Measurements from ENCODE around the gene GOLGA8B. TPM values are rescaled to one million over a fixed set of nuclear protein-coding genes. Genes with fewer than 3 reads are reported as not detected.
A peak's percentile ranks its signal among the peaks of the same experiment; 100 is the strongest.
"Not testable (repeated sequence)": the region's sequence is repeated elsewhere in the genome, so short reads cannot be mapped to it uniquely, and the experiment has no call there.

The GOLGA8B gene
- total RNA-seq, 1 experiment from 2014 or later = 55.3 TPM

DNA sequence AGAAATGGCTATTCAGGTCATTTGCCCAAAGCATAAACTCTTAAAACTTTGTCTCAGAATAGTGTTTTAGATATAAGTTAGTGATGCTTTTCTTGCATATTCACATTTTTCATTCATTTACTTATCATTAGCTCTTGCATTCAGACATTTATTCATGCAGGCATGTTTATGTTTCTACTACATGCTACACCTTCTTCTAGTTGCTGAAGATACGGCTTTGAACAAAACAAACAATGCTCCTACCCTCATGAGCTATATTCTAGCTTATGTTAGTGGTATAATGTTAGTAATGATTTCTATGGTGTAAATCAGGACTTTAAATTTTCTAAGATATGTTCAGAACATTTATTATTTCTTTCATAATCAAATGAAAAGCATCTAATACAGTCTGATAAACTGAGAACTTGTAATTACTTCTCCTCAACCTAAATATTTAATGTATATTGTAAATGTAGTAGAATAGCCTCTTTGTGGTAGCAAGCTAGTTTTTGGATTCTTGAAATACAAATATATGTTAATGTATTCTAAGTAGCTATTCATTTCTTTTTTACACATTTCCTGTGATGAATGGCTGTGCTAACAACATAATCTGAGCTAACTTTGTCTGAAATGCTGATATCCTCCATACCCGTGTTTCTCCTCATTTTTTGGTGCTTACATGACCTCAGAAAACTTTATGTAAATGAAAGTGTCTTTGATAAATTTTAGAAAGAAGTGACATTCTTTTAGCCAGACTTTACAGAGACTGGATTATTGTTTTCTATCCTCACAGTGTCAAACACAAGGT lies 15.5 kb upstream of the GOLGA8B start:
- DNase-seq (ENCODE audit: extremely low read depth, low read depth) = no peak

DNA sequence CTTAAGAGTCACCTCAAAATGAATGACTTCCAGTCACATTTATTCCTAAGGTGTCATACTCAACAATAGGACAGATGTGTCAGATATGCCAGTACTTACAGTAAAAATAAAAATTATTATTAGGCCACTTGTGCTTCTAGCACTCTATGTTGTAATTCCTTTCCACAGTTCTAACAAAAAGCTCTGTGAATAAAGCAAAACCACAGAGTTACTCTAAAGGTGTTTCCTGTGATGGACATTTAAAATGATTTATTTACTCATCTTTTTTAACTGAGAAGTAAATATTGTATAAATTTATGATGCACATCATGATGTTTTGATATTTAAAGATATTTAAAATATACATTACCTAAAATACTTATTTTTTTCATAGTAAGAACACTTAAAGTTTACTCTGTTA lies 13.9 kb upstream of the GOLGA8B start:
- DNase-seq (ENCODE audit: extremely low read depth, low read depth) = no peak

DNA sequence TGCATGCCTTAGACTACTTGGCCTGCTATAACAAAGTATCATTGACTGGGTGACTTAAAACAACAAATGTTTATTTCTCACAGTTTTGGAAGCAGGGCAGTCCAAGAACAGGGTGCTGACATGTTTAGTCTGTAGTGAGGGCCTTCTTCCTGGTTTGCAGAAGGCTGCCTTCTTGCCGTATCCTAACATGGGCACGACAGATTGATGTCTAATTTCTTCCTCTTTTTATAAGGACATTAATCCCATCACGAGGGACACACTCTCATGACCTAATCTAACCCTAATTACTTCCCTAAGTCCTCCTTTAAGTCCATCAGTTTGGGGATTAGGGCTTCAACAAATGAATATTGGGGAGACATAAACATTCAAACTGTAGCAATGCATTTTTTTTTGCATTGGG lies 10.9 kb upstream of the GOLGA8B start:
- DNase-seq (ENCODE audit: extremely low read depth, low read depth) = no peak

DNA sequence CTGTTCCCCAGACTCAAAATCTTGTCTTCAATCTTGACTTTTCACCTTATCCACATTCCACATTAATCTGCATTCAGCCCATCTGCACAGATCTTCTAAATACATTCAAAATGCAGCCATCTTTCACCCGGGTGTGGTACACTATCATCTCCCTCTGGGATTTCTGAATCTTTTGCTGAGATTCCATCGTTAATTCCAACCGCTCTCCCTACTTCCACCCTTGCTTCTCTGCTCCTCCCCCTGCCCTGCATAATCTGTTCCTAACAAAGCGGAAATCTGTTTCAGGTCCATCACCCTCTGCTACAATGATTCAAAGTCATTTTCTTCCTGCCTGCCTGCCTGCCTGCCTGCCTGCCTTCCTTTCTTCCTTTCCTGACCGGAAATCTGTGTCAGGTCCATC lies 7.9 kb upstream of the GOLGA8B start:
- no peak for DNase-seq (ENCODE audit: extremely low read depth, low read depth)

DNA sequence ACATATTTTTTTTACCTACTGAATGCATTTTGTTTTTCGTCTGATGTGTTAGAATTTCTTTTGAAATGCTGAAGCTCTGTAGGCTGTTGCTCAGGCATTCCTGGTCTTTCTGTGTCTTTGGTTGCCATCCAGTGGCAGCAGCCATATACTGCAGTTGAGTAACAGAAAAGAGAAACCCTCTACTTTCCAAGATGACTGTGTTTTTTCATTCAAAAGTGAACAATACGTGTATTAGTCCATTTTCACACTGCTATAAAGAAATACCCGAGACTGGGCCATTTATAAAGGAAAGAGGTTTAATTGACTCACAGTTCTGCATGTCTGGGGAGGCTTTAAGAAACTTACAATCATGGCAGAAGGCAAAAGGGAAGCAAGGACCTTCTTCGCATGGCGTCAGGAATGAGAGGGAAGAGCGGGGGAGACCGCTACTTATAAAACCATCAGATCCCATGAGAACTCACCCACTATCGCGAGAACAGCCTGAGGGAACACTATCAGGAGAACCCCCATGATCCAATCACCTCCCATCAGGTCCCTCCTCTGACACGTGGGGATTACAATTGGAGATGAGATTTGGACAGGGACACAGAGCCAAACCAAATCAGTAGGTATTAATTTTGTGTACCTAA lies 4.7 kb upstream of the GOLGA8B start:
- peak; percentile 73 for DNase-seq (ENCODE audit: extremely low read depth, low read depth)

DNA sequence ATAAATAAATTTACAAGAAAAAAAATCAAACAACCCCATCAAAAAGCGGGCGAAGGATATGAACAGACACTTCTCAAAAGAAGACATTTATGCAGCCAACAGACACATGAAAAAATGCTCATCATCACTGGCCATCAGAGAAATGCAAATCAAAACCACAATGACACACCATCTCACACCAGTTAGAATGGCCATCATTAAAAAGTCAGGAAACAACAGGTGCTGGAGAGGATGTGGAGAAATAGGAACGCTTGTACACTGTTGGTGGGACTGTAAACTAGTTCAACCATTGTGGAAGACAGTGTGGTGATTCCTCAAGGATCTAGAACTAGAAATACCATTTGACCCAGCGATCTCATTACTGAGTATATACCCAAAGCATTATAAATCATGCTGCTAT lies 2.5 kb upstream of the GOLGA8B start:
- not testable (repeated sequence) for DNase-seq (ENCODE audit: extremely low read depth, low read depth)

DNA sequence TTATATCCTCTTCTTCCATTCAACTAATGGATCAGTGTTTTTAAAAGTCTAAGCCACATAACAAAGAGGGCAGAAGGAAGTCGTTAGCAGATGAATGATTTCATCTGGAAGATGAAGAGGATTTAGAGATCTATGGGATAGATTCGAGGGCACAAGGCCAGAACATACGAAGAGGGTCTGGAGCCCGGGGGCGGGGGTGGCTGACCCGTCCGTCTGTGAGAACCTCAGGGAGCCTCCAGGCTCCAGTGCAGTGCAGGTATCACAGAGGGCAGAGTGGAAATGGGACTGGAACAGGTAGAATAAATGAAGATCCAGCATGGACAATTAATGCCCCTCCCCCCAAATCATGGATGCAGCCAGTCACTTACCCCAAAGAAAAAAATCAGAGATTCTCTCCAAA lies 1.5 kb upstream of the GOLGA8B start:
- DNase-seq (ENCODE audit: extremely low read depth, low read depth) = no peak

DNA sequence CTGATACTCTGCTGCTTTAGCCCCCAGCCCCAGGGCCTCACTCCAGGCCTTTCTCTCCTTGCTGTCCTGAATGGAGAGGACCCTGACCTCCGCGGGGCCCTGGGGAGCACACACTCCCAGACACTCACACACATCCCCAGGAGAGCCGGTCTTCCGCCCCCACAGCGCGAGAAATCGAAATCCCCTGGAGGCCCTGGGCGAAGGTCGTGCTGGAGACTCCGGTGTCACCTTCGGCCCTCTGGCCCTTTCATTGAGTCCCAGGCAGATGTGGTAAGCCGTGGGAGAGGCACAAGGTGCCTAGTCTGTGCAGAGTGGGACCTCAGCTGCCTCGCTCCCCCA lies 848 bp upstream of the GOLGA8B start:
- no peak for DNase-seq (ENCODE audit: extremely low read depth, low read depth)

DNA sequence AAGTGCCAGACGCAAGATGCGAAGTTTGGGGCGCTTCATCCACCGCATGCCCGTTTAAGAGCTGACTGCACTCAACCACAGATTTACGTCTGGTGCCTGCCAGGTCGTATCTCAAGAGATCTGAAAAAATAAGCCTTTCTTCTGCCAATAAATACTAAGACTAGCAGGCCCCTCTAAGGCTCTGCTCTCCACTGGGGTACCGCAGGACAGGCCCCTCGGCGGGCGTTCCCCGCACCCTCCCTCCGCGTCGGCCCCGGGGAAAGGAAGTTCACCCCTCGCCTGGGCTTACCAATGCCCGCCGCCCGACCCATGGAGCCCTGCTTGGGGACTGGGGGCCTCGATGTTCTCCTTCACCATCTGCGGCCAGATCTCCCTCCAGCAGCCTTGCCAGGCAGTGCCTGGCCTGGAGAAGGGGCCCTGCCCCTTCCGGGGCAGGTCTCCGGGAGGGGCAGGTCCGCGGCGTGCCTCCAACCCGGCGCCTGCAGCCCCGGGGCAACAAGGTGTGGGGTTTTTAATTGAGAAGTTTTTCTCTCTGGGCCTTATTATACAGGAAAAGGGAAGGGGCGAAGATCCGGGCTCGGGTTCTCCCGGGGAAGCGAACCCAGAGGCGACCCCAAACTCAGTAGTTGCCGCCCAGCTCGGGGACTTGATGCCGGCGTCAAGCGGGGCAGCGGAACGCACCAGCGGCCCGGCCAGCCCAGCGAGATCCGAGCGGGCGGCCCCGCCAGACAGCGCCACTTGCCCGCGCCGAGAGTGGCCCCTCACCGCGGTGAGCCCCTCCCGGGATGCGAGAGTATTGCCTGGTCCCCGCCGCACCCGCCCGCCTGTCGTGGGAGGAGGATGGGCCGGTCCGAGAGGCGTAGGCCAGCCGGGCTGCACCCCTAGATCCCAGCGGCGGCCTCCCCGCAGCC lies 735 bp downstream of the GOLGA8B start:
- DNase-seq (ENCODE audit: extremely low read depth, low read depth) = no peak

DNA sequence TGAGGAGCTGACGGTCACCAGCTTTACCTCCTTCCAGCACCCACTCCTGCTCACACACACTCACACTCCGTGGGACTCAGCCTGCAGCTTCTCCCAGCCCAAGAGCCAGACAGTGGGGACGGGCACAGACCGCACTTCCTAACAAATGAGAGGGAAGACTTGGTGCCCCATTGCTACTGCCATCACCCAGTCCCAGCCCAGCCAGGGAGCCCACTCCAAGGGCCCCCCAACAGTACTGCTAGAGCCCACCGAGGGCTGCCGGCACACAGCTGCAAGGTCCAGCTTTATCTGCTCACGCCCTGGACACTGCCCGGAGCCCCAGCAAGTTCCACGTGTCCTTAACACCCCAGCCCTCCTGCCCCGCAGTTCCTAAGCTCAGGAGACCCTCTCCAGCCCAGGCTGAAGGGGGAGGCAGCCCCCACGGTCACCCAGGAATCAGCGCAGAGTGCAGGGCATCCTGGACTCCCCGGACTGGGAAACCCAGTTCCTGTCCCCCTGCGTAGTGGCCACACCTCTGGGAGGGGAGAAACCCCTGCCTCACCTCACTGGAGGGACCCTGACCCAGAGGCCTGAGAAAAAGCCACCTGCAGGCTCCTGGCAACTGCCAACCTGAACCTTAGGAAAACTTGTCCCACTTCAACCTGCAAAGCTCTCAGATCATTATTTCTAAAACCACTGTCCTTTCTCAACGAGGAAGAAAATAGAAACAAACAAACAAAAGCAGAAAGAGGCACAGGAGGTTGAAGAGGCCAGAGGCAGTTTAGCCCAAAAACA lies 1.6 kb downstream of the GOLGA8B start:
- DNase-seq (ENCODE audit: extremely low read depth, low read depth) = not testable (repeated sequence)

DNA sequence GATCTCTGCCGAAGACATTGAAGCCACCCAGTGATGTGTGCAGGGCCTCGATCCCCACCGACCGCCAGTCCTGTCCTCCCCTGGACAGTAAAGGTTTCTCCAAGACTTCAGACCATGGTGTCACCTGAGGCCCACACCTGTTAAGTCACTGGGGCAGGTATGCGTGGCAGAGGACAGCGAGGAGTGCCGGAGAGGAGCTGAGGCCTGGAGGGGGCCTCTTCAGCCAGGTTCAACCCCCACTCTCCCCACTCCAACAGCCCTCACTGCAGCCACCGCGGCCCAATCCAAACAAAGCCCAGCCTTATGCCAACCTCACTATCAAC lies 2.4 kb downstream of the GOLGA8B start:
- no peak for DNase-seq (ENCODE audit: extremely low read depth, low read depth)

DNA sequence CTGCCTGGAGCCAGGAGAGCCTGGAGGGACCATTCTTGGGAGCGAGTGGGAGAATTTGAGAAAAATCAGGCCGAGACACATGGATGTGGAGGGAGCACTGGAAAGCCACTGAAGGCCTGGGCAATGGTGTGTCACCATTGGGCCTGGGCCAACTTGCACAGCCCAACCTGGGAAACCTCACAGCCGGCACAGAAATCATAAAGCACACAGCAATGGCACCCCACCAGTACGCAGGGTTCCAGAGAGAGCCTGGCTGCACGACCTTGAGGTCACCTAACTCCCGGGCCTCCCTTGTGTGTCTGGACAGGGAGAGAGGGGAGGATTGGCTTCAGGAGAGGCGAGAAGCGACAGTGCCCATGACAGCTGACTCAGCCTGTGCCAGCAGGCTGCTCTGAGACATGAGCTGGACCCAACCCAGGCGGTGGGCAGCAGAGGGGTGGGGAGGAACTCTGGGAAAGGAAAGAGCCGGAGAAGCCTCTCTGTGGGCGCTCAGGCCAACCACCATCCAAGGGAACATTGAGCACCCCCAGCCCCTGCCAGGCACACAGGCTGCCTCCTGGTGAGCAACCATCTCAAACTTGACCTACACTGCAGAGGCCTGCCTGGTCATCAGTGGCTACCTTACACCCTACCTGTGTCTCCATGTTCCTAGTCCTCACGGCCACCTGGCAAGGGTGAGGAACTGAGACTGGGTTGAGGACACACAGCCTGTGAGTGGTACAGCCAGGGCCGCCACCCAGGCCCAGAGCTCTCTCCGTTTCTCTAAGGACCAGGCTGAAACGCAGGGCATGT lies 3.0 kb downstream of the GOLGA8B start:
- DNase-seq (ENCODE audit: extremely low read depth, low read depth) = not testable (repeated sequence)

DNA sequence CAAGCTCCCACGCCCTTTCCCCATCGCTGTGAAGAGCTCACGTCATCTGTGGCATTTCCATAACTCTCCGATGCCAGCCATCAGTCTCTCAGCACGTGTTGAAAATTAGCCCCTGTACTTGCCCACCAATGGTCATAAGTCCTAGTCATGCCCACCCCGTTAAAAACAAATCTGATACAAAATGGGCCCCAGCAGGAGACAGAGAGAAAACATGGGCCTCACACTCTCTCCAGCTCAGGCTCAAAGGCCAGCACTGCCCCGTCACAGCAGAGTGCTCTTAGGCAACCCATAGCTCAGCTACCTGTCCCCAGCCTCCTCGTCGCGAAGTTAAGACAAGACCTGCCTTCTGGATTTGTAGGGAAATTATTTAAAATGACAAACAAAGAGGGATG lies 5.2 kb downstream of the GOLGA8B start:
- DNase-seq (ENCODE audit: extremely low read depth, low read depth) = no peak

DNA sequence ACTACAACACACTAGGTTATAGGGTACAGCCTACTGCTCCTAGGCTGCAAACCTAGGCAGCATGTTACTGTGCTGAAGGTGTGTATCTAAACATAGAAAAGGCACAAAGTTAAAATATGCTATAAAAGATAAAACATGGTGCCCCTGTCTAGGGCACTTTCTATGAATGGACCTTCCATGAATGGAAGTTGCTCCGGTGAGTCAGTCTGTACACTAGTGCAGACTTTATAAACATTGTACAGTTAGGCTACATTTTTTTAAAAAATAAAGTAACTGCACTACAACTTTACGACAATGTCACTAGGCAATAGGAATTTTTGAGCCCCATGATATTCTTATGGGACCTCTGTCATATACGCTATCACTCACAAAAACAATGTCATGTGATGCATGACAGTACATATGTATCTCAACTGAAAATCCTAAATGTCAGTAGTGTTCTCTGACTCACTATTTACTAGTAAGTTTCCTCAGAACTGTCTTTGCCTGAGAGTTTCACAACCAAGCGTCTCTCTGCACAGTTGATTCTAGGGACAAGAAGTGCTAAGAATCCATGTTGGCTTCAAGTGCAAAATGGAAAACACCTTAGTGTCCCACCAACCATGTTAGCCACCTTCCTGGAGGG lies 5.7 kb downstream of the GOLGA8B start:
- not testable (repeated sequence) for DNase-seq (ENCODE audit: extremely low read depth, low read depth)

DNA sequence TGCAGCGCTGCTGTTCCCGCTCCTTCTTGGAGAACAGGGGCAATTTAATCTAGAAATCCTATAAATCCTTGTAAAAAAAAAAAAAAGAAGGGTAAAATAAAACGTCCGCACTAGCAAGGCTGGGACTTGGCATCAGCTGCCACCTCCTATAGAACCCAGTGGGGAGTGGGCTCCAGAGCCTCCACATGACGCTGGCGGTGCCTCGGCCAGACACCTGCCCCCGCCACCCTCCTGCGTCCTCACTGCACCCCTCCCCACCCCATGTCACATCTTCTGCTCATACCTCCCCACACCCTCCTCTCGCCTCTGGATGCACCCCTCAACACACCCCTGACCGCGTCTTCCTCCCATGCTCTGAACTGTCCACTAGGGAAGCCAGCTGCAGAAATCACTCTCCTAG lies 8.4 kb downstream of the GOLGA8B start:
- DNase-seq (ENCODE audit: extremely low read depth, low read depth) = not testable (repeated sequence)

DNA sequence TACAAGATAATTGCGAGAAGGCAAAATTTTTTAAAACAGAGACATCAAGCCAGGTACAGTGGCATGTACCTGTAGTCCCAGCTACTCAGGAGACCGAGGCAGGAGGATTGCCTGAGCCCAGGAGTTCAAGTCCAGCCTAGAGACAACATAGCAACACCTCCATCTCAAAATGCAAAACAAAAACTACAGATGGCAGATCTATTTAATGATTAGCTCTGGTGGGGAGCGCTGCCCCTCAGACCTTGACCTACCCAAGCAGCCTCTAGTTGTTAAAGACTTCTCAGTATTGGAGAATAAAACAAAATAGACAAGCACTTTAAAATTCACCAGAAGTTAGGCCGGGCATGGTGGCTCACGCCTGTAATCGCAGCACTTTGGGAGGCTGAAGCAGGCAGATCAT lies 10.5 kb downstream of the GOLGA8B start:
- not testable (repeated sequence) for DNase-seq (ENCODE audit: extremely low read depth, low read depth)

DNA sequence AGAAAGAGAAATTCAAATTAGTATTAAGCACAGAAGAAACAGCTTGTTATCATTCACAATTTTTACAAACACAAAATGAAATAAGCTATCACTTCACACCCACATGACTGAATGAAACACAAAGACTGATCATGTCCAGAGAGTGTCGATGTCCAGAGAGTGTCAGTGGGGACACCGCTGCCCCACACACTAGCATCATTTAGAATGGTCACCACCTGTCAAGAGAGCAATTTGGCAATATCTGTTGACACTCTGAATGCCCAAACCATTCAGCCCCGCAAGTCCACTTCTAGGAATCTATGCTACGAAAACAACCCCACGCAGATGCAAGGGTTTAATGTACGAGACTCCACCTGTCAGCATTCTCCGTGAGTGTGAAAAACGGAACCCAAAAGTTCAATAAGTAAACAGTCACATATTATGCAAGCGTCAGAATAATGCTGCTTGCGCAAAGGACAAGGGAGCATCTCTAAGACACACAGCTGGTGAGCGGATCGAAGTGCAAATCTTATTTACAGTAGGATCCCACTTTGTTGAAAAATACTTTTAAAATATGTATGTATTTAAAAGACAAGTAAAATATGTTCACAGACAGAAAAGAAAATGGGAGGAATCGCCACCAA lies 11.3 kb downstream of the GOLGA8B start:
- DNase-seq (ENCODE audit: extremely low read depth, low read depth) = not testable (repeated sequence)

DNA sequence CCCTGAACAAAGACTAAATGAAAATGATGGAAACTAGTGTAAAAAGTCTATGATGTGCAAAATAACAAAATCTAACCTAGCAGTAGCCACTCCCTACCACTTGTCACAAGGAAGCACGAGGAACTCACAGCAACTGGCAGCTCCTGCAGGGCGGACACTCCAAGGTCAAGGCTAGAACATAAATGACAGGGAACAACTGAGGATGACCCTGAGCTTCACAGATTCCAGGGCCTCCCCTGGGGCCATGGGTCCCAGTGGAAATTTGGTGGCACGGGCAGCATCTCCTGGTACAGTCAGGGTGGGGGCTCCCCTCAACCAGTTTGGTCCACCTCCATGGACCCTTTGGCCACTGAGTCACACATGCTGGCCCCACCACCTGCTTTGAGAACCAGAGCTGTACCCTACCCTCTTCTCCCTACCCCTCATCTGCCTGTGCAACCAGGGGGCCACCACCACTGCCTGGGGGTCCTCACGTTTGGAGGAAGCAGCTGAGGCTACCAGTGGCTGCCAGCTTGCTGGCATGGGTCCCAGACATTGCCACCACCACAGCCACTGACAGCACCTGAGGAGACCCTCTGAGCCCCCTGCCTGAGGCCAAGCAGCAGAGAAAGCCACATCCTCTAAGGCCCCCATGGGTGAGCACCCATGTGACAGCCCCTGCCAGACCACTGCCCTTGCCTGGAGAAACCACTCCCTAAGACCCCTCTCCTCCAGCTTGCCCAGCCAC lies 13.6 kb downstream of the GOLGA8B start:
- not testable (repeated sequence) for DNase-seq (ENCODE audit: extremely low read depth, low read depth)

All from NCI-H460 (cell line).